ENCODE measurements around the gene TREML1. TPM values are rescaled to one million over a fixed set of nuclear protein-coding genes. Genes with fewer than 3 reads are reported as not detected.

TREML1 gene
- total and polyA plus RNA-seq, 2 donors (not counting 1 experiment from before 2014, with no cell fraction given) = not detected

DNA sequence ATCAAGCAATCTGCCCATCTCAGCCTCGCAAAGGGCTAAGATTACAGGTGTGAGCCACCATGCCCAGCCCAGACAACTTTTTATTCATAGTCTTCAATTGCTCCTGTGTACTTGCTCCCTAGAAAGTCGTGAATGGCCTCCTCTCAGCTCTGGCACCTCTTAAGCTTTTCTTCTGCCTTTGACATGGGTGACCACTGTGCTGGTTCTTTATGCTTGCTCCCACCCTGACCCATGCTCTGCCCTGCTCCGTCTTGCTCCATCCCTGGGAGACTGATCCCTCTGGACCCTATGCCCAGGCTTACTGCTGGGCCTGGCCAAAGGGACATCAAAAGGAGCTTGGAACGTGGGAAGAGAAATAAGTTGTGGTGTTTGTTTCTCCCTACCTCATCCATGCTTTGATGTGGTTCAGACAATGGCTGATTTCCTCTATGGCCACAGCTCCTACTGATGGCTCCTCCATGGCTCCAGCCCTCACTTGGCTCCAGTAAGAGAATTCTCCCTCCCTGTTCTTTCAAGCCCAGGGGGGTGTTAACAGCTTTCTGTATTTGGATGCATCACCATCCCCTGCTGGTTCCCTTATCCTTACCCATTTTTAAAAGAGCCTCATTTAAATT is 16.5 kb upstream of the TREML1 start:
- no peak overlapping the region for H3K9ac ChIP-seq (ENCODE audit: insufficient read depth, low read length)
- no peak overlapping the region for H3K27ac ChIP-seq (ENCODE audit: insufficient read depth, low read length)
- no peak for DNase-seq (ENCODE audit: low read depth in 2 of 2)
- TF ChIP-seq, protein P1, sequence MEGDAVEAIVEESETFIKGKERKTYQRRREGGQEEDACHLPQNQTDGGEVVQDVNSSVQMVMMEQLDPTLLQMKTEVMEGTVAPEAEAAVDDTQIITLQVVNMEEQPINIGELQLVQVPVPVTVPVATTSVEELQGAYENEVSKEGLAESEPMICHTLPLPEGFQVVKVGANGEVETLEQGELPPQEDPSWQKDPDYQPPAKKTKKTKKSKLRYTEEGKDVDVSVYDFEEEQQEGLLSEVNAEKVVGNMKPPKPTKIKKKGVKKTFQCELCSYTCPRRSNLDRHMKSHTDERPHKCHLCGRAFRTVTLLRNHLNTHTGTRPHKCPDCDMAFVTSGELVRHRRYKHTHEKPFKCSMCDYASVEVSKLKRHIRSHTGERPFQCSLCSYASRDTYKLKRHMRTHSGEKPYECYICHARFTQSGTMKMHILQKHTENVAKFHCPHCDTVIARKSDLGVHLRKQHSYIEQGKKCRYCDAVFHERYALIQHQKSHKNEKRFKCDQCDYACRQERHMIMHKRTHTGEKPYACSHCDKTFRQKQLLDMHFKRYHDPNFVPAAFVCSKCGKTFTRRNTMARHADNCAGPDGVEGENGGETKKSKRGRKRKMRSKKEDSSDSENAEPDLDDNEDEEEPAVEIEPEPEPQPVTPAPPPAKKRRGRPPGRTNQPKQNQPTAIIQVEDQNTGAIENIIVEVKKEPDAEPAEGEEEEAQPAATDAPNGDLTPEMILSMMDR (conservative IDR thresholded peaks at IDR 0.05 in 1 of 2, IDR thresholded peaks at IDR 0.05 in 1 of 2; ENCODE audit: low read depth in 1 of 2, low read length in 2 of 2) = no peak
- no peak for TF ChIP-seq EZH2 (IDR thresholded peaks at IDR 0.05; ENCODE audit: low read length, missing control alignments)
- no peak overlapping the region for H3K4me2 ChIP-seq (ENCODE audit: extremely low read depth, insufficient read depth, low read length)
- no peak overlapping the region for H3K4me3 ChIP-seq (replicated peaks in 1 of 4; ENCODE audit: control extremely low read depth in 1 of 4, insufficient read depth in 1 of 4, low read depth in 3 of 4, low read length in 4 of 4)
- no peaks in the 10 kb centered on the region for H3K9me3 ChIP-seq (ENCODE audit: control insufficient read depth, insufficient read depth, low read depth, low read length)
- H3K36me3 ChIP-seq (ENCODE audit: control insufficient read depth, insufficient read depth, low read length) = no peaks in the 10 kb centered on the region
- no peaks in the 10 kb centered on the region for H3K79me2 ChIP-seq (ENCODE audit: control insufficient read depth, insufficient read depth, low read length)
- no peaks in the 10 kb centered on the region for H3K4me1 ChIP-seq (ENCODE audit: control insufficient read depth, extremely low read depth, insufficient read depth, low read length)
- H4K20me1 ChIP-seq (ENCODE audit: control insufficient read depth, extremely low read depth, insufficient read depth, low read length) = no peaks in the 10 kb centered on the region
- no peaks in the 10 kb centered on the region for H3K27me3 ChIP-seq (ENCODE audit: control insufficient read depth, insufficient read depth, low read length)
- no peak overlapping the region for H2AFZ ChIP-seq (ENCODE audit: low read length)

DNA sequence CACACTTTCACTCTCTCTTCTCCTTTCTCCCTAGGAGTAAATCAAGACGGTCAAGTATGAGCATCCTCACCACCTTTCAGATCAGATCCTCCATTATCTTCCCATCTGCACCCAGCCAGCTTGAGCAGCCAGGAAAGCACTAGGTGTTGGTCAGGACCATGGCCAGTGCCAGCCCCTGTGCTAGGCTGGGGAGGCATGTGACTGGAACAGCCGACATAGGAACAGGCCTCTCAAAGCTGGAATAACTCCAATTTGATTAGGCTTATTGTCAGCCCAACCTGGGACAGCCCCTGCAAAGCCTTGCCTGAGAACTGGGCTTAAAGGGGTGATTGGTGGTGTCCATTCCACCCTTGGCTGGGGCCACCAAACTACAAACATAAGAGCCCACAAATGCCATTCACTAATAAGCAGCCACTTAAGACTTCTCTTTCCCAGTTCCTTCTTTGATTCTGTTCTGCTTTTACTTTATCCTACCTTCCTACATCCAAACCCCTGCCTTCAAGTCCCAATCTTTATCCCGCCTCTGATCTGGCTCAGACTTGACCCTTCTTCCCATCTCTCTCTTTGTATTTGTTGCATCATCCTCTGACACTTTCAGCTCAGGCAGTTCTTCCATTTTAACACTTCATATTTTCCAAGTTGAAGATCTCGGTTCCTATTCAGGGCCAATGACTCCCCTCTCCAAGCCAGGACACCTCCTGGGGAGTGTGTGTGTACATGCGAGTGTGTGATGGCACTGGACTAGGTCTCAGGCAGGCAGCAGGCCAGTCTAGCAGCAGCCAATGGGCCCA is 13.2 kb upstream of the TREML1 start:
- Histone ChIP-seq H3K4me1 (ENCODE audit: control insufficient read depth, extremely low read depth, insufficient read depth, low read length) (no peaks in the 10 kb centered on the region), H3K27me3 (ENCODE audit: control insufficient read depth, insufficient read depth, low read length) (no peaks in the 10 kb centered on the region), H3K9me3 (ENCODE audit: control insufficient read depth, insufficient read depth, low read depth, low read length) (no peaks in the 10 kb centered on the region), H3K27ac (ENCODE audit: insufficient read depth, low read length) (no peak overlapping the region), H3K9ac (ENCODE audit: insufficient read depth, low read length) (no peak overlapping the region), H3K4me3 (replicated peaks in 1 of 4; ENCODE audit: control extremely low read depth in 1 of 4, insufficient read depth in 1 of 4, low read depth in 3 of 4, low read length in 4 of 4) (no peak overlapping the region), H3K79me2 (ENCODE audit: control insufficient read depth, insufficient read depth, low read length) (no peaks in the 10 kb centered on the region), H4K20me1 (ENCODE audit: control insufficient read depth, extremely low read depth, insufficient read depth, low read length) (no peaks in the 10 kb centered on the region), H2AFZ (ENCODE audit: low read length) (no peak overlapping the region), H3K36me3 (ENCODE audit: control insufficient read depth, insufficient read depth, low read length) (no peaks in the 10 kb centered on the region), H3K4me2 (ENCODE audit: extremely low read depth, insufficient read depth, low read length) (no peak overlapping the region)
- TF ChIP-seq, protein P1 (conservative IDR thresholded peaks at IDR 0.05 in 1 of 2, IDR thresholded peaks at IDR 0.05 in 1 of 2; ENCODE audit: low read depth in 1 of 2, low read length in 2 of 2) = no peak
- no peak for TF ChIP-seq EZH2 (IDR thresholded peaks at IDR 0.05; ENCODE audit: low read length, missing control alignments)
- DNase-seq (ENCODE audit: low read depth in 2 of 2) = peak; percentile 11 to 17

DNA sequence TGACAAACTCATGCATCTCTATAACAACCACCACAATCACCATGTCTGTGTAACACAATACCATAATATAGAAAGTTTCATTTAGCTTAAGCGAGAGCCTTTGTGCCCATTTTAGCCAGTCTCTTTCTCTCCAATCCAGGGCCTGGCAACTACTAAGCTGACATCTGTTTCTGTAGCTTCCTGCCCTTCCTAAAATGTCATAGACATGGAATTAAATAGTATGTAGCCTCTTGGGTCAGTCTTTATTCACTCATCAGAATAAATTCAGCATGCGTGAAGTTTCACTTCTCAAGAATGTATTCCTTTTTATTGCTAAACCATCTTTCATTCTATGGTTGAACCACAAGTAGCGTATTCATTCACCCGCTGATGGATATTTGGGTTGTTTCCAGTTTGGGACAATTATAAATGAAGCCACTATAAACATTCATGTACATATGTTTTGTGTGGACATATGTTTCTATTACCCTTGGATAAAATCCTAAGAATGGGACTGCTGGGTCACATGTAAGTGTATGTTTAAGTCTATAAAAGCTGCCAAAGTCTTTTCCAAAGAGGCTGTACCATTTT is 10.5 kb upstream of the TREML1 start:
- Histone ChIP-seq H3K27me3 (ENCODE audit: control insufficient read depth, insufficient read depth, low read length) (no peaks in the 10 kb centered on the region), H3K36me3 (ENCODE audit: control insufficient read depth, insufficient read depth, low read length) (no peaks in the 10 kb centered on the region), H4K20me1 (ENCODE audit: control insufficient read depth, extremely low read depth, insufficient read depth, low read length) (no peaks in the 10 kb centered on the region), H2AFZ (ENCODE audit: low read length) (no peak overlapping the region), H3K4me1 (ENCODE audit: control insufficient read depth, extremely low read depth, insufficient read depth, low read length) (no peaks in the 10 kb centered on the region), H3K4me3 (replicated peaks in 1 of 4; ENCODE audit: control extremely low read depth in 1 of 4, insufficient read depth in 1 of 4, low read depth in 3 of 4, low read length in 4 of 4) (no peak overlapping the region), H3K9me3 (ENCODE audit: control insufficient read depth, insufficient read depth, low read depth, low read length) (no peaks in the 10 kb centered on the region), H3K27ac (ENCODE audit: insufficient read depth, low read length) (no peak overlapping the region), H3K79me2 (ENCODE audit: control insufficient read depth, insufficient read depth, low read length) (no peaks in the 10 kb centered on the region), H3K4me2 (ENCODE audit: extremely low read depth, insufficient read depth, low read length) (no peak overlapping the region), H3K9ac (ENCODE audit: insufficient read depth, low read length) (no peak overlapping the region)
- no peak for TF ChIP-seq EZH2 (IDR thresholded peaks at IDR 0.05; ENCODE audit: low read length, missing control alignments)
- TF ChIP-seq, protein P1 (conservative IDR thresholded peaks at IDR 0.05 in 1 of 2, IDR thresholded peaks at IDR 0.05 in 1 of 2; ENCODE audit: low read depth in 1 of 2, low read length in 2 of 2) = no peak
- DNase-seq (ENCODE audit: low read depth in 2 of 2) = no peak
